Fibroblast of gingiva (primary cell): ENCODE measurements around the gene SLC38A10.

Experiments
- DNase-seq: peaks from one replicate; pipeline ENCODE4 v3.0.0-alpha.2; 2011; ENCODE audit warnings: low read depth

SLC38A10 gene

GRCh38 chr17:81276781-81277180 lies 18.3 kb downstream of the SLC38A10 start:
- DNase-seq = no peak

GRCh38 chr17:81274471-81274855 lies 20.6 kb downstream of the SLC38A10 start:
- no peak for DNase-seq

GRCh38 chr17:81273698-81274470 lies 21.2 kb downstream of the SLC38A10 start:
- no peak for DNase-seq

GRCh38 chr17:81272616-81273015 lies 22.5 kb downstream of the SLC38A10 start:
- no peak for DNase-seq

- no peak for DNase-seq
Observed at GRCh38 chr17:81271226-81271625, 23.9 kb downstream of the SLC38A10 start.

GRCh38 chr17:81270279-81270678 lies 24.8 kb downstream of the SLC38A10 start:
- DNase-seq = no peak

GRCh38 chr17:81267390-81268067 lies 27.6 kb downstream of the SLC38A10 start:
- no peak for DNase-seq

GRCh38 chr17:81265576-81265975 lies 29.5 kb downstream of the SLC38A10 start:
- DNase-seq = no peak

GRCh38 chr17:81264640-81265039 lies 30.5 kb downstream of the SLC38A10 start:
- no peak for DNase-seq

GRCh38 chr17:81263371-81264181 lies 31.5 kb downstream of the SLC38A10 start:
- DNase-seq = no peak

- DNase-seq = no peak
Observed at GRCh38 chr17:81261582-81262336, 33.3 kb downstream of the SLC38A10 start.

- DNase-seq = no peak
Observed at GRCh38 chr17:81261096-81261495, 34.0 kb downstream of the SLC38A10 start.

- no peak for DNase-seq
Observed at GRCh38 chr17:81260641-81261040, 34.5 kb downstream of the SLC38A10 start.

- DNase-seq = no peak
Observed at GRCh38 chr17:81260171-81260570, 34.9 kb downstream of the SLC38A10 start.

GRCh38 chr17:81259058-81259605 lies 36.0 kb downstream of the SLC38A10 start:
- DNase-seq = no peak

- DNase-seq = no peak
Observed at GRCh38 chr17:81258292-81258691, 36.8 kb downstream of the SLC38A10 start.

GRCh38 chr17:81257533-81257932 lies 37.6 kb downstream of the SLC38A10 start:
- no peak for DNase-seq

- DNase-seq = peak; percentile 29
Observed at GRCh38 chr17:81256616-81257015, 38.5 kb downstream of the SLC38A10 start.

- peak; percentile 75 for DNase-seq
Observed at GRCh38 chr17:81254955-81255717, 40.0 kb downstream of the SLC38A10 start.

GRCh38 chr17:81253358-81254131 lies 41.6 kb downstream of the SLC38A10 start:
- no peak for DNase-seq
